Upper lobe of left lung (tissue), 6 donors: ENCODE data around the gene APOBEC2. TPM values are rescaled to one million over a fixed set of nuclear protein-coding genes. Genes with fewer than 3 reads are reported as not detected.

Experiments used
- ATAC-seq, 2 donors: fragments of 200-7000 bp; cut with Tn5 transposase; one replicate each; pipeline ENCODE4 v1.9.1; 2022; ENCODE audit warnings: mild to moderate bottlenecking in 2 of 2, moderate library complexity in 2 of 2; ENCODE audit not compliant: low FRiP score in 2 of 2
- DNase-seq, 2 donors: peaks; one replicate each; pipeline ENCODE4 v3.0.0-alpha.2; 2019 to 2020
- H3K27ac ChIP-seq, 4 donors: fragments of 200-600 bp; sonication (generic); one replicate each; pipeline ENCODE4 v1.5.1; 2016 to 2019
- H3K27me3 ChIP-seq, 4 donors: fragments of 200-600 bp; sonication (generic); one replicate each; pipeline ENCODE4 v1.5.1; 2017 to 2019
- H3K36me3 ChIP-seq, 4 donors: fragments of 200-600 bp; sonication (generic); one replicate each; pipeline ENCODE4 v1.5.1; 2016 to 2019
- H3K4me1 ChIP-seq, 4 donors: fragments of 200-600 bp; sonication (generic); one replicate each; pipeline ENCODE4 v1.5.1; 2018 to 2019
- H3K4me3 ChIP-seq, 4 donors: fragments of 200-600 bp; sonication (generic); one replicate each; pipeline ENCODE4 v1.5.1; 2017 to 2019; ENCODE audit warnings: mild to moderate bottlenecking in 2 of 4, moderate library complexity in 1 of 4
- H3K9me3 ChIP-seq, 4 donors: fragments of 200-600 bp; sonication (generic); one replicate each; pipeline ENCODE4 v1.5.1; 2018 to 2019
- CTCF ChIP-seq, 6 experiments: fragments of 450-650 bp in 4 of 6; fragments of 200-600 bp in 2 of 6; sonication (generic) in 2 of 6; IDR thresholded peaks; one replicate each; pipeline ENCODE4 v1.5.1; 2016 to 2019; ENCODE audit warnings: antibody characterized with exemption in 6 of 6
- EP300 ChIP-seq, 4 donors: sonication (generic); formaldehyde crosslinking; IDR thresholded peaks; one replicate each; pipeline ENCODE4 v1.5.1; 2017; ENCODE audit warnings: antibody characterized with exemption in 4 of 4, control low read depth in 2 of 4
- POLR2A ChIP-seq, 4 donors: fragments of 450-650 bp; IDR thresholded peaks; one replicate each; pipeline ENCODE4 v1.5.1; 2016 to 2017; ENCODE audit warnings: antibody characterized with exemption in 4 of 4, mild to moderate bottlenecking in 2 of 4
- POLR2AphosphoS5 ChIP-seq, 2 donors: sonication (generic); formaldehyde crosslinking; IDR thresholded peaks; one replicate each; pipeline ENCODE4 v1.5.1; 2017; ENCODE audit warnings: antibody characterized with exemption in 2 of 2
- WGBS, 2 donors: methylation state at CpG; one replicate each; pipeline ENCODE4 v1.1.5; 2017 to 2018; 5-methylcytosine and 5-hydroxymethylcytosine counted together
- total RNA-seq, 6 donors: library from RNA; depleted of rRNA in 4 of 6; stranded (reverse); fragments of >200 nt in 4 of 6; gene quantifications; one replicate each; pipeline versions ENCODE4 v1.1.0 to v1.2.1, GENCODE V29; 2016 to 2021
- donor health status: DM: no; HTN: no; CAD: no; lungs with moderate emphysema.
- donor health status: DM: no; HTN: yes; CAD: no; lungs with severe emphysema.

APOBEC2 gene
- total RNA-seq, 6 donors from 2014 or later, result not detected

GRCh38 chr6:41061196-41061726, 8.3 kb downstream of the APOBEC2 start:
- no peak overlapping the region for H3K4me3 ChIP-seq
- peaks cover 0 to 40% (median 2%) of the 10 kb centered on the region in 4 donors for H3K36me3 ChIP-seq
- TF ChIP-seq POLR2A (IDR thresholded peaks at IDR 0.05), result no peak
- no peak for TF ChIP-seq EP300 (IDR thresholded peaks at IDR 0.05)
- no peak for TF ChIP-seq POLR2AphosphoS5 (IDR thresholded peaks at IDR 0.05)
- TF ChIP-seq CTCF (IDR thresholded peaks at IDR 0.05), result no peak
- H3K27me3 ChIP-seq, result no peaks in the 10 kb centered on the region
- no peaks in the 10 kb centered on the region for H3K9me3 ChIP-seq
- H3K27ac ChIP-seq, result no peak overlapping the region
- DNase-seq (no peak), ATAC-seq (peak in 1 of 2 donors; percentile 24)
- WGBS, 2 donors, result 66 to 79% methylated on average over 5 to 13 of the region's 13 CpGs
- H3K4me1 ChIP-seq, result peaks cover 0 to 9% (median 4%) of the 10 kb centered on the region in 4 donors

DNA sequence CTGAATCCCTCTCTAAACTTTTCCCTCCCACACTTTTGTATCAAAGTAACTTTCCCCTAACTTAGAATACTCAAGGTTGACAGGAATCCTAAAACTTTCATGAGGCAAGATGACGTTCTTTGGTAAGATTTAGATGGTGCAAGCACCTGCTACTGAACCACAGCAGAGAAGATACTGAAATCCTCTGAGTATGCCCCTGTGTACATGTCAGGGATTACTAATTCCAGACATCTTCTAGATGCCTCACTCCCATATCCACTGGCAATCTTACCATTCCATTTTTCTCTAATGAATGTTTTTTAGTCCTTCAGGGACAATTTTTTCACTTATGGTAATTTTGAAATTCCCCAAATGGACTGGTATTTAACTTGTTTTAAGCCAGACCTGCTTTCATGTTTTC, 9.1 kb downstream of the APOBEC2 start:
- Histone ChIP-seq H3K4me1 (peaks cover 0 to 9% (median 4%) of the 10 kb centered on the region in 4 donors), H3K27me3 (no peaks in the 10 kb centered on the region), H3K27ac (no peak overlapping the region), H3K4me3 (no peak overlapping the region), H3K9me3 (no peaks in the 10 kb centered on the region), H3K36me3 (peaks cover 0 to 44% (median 2%) of the 10 kb centered on the region in 4 donors)
- 76 to 82% methylated on average over 1 of the region's 1 CpG for WGBS, 2 donors
- TF ChIP-seq EP300 (IDR thresholded peaks at IDR 0.05) (no peak), CTCF (IDR thresholded peaks at IDR 0.05) (no peak), POLR2AphosphoS5 (IDR thresholded peaks at IDR 0.05) (no peak)
- ATAC-seq (no peak), DNase-seq (no peak)

GRCh38 chr6:41063884-41064285, 10.9 kb downstream of the APOBEC2 start:
- ATAC-seq (no peak), DNase-seq (no peak)
- Histone ChIP-seq H3K27me3 (no peaks in the 10 kb centered on the region), H3K27ac (no peak overlapping the region), H3K9me3 (no peaks in the 10 kb centered on the region), H3K36me3 (peaks cover 0 to 52% (median 10%) of the 10 kb centered on the region in 4 donors), H3K4me1 (peaks cover 0 to 9% (median 4%) of the 10 kb centered on the region in 4 donors), H3K4me3 (no peak overlapping the region)
- TF ChIP-seq POLR2A (IDR thresholded peaks at IDR 0.05) (no peak), POLR2AphosphoS5 (IDR thresholded peaks at IDR 0.05) (no peak), EP300 (IDR thresholded peaks at IDR 0.05) (no peak), CTCF (IDR thresholded peaks at IDR 0.05) (no peak)
- 87 to 91% methylated on average over 2 of the region's 2 CpGs for WGBS, 2 donors

DNA sequence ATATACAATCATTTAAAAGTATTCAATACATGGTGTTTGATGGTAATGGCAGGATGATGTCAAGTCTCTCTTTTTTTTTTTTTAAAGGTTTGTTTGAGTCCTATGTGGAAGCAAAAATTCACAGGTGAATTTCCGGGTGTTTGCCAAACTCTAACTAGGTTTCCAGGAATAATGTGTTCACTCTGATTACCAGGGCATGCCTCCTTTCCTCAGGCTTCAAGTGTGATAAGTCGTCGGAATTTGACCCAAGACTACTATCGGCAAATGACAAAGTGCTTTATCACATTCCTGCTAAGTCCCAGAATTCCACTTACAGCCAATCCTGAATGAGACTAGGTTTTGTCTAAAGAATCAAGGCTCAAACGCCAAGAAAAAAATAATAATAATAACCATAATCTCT, 11.8 kb downstream of the APOBEC2 start:
- 66 to 83% methylated on average over 5 of the region's 5 CpGs for WGBS, 2 donors
- peaks cover 0 to 61% (median 10%) of the 10 kb centered on the region in 4 donors for H3K36me3 ChIP-seq
- TF ChIP-seq CTCF (IDR thresholded peaks at IDR 0.05) (no peak), EP300 (IDR thresholded peaks at IDR 0.05) (no peak), POLR2AphosphoS5 (IDR thresholded peaks at IDR 0.05) (no peak), POLR2A (IDR thresholded peaks at IDR 0.05) (no peak)
- H3K27ac ChIP-seq, result no peak overlapping the region
- no peaks in the 10 kb centered on the region for H3K27me3 ChIP-seq
- peaks cover 0 to 9% (median 4%) of the 10 kb centered on the region in 4 donors for H3K4me1 ChIP-seq
- ATAC-seq, result no peak
- H3K9me3 ChIP-seq, result no peaks in the 10 kb centered on the region
- no peak for DNase-seq
- no peak overlapping the region for H3K4me3 ChIP-seq

DNA sequence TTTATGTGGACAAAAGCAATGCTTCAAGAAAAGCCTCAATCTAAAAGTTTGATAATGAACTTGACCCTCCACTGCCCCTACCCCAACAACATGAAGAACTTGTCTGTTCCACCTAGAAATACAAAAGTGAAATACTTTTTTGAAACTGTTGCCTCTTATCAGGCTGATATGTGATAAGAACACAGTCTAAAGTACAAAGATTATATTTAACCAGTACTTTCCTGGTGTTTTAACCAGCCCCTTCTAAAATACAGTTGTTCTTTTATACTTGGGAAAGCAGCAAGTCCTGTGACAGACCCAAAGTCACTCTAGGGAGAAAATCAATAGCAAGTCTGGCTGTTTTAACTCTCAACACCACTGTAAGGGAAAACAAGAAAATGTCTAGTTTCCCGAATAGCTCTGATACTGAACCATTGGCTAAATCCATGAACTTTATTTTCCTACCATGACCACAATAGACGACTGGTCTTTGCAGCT, 12.6 kb downstream of the APOBEC2 start:
- H3K9me3 ChIP-seq, result no peaks in the 10 kb centered on the region
- H3K4me1 ChIP-seq, result peaks cover 3 to 14% (median 8%) of the 10 kb centered on the region in 4 donors
- 89 to 91% methylated on average over 2 of the region's 2 CpGs for WGBS, 2 donors
- no peak for DNase-seq
- H3K36me3 ChIP-seq, result peaks cover 0 to 66% (median 10%) of the 10 kb centered on the region in 4 donors
- no peak overlapping the region for H3K4me3 ChIP-seq
- TF ChIP-seq EP300 (IDR thresholded peaks at IDR 0.05), result no peak
- no peak for TF ChIP-seq POLR2AphosphoS5 (IDR thresholded peaks at IDR 0.05)
- no peak for TF ChIP-seq POLR2A (IDR thresholded peaks at IDR 0.05)
- no peak for ATAC-seq
- H3K27me3 ChIP-seq, result no peaks in the 10 kb centered on the region
- no peak overlapping the region for H3K27ac ChIP-seq
